ENCODE data around the gene MRPS22.
"Not testable (repeated sequence)": the region's sequence is repeated elsewhere in the genome, so short reads cannot be mapped to it uniquely, and the experiment has no call there.

The MRPS22 gene

GRCh38 chr3:139312959-139313358 lies 30.9 kb upstream of the MRPS22 start:
- DNase-seq: no peak

- DNase-seq: no peak
Observed at GRCh38 chr3:139313921-139314320, 29.9 kb upstream of the MRPS22 start.

- DNase-seq: no peak
Observed at GRCh38 chr3:139317215-139317614, 26.6 kb upstream of the MRPS22 start.

GRCh38 chr3:139317660-139318430 lies 26.0 kb upstream of the MRPS22 start:
- DNase-seq: no peak

- no peak for DNase-seq
Observed at GRCh38 chr3:139318431-139318816, 25.4 kb upstream of the MRPS22 start.

GRCh38 chr3:139318826-139319225 lies 25.0 kb upstream of the MRPS22 start:
- no peak for DNase-seq

- no peak for DNase-seq
Observed at GRCh38 chr3:139319428-139320402, 24.1 kb upstream of the MRPS22 start.

GRCh38 chr3:139320551-139321309 lies 23.1 kb upstream of the MRPS22 start:
- no peak for DNase-seq

GRCh38 chr3:139322346-139322745 lies 21.5 kb upstream of the MRPS22 start:
- DNase-seq: no peak

GRCh38 chr3:139323146-139323545 lies 20.7 kb upstream of the MRPS22 start:
- no peak for DNase-seq

- DNase-seq: no peak
Observed at GRCh38 chr3:139324456-139324855, 19.4 kb upstream of the MRPS22 start.

GRCh38 chr3:139325551-139325950 lies 18.3 kb upstream of the MRPS22 start:
- no peak for DNase-seq

GRCh38 chr3:139326131-139326530 lies 17.7 kb upstream of the MRPS22 start:
- DNase-seq: no peak

- no peak for DNase-seq
Observed at GRCh38 chr3:139326707-139327106, 17.1 kb upstream of the MRPS22 start.

GRCh38 chr3:139327231-139327630 lies 16.6 kb upstream of the MRPS22 start:
- no peak for DNase-seq

- DNase-seq: no peak
Observed at GRCh38 chr3:139327861-139328260, 16.0 kb upstream of the MRPS22 start.

- no peak for DNase-seq
Observed at GRCh38 chr3:139328356-139328755, 15.5 kb upstream of the MRPS22 start.

GRCh38 chr3:139329364-139329850 lies 14.4 kb upstream of the MRPS22 start:
- DNase-seq: peak; percentile 76

- no peak for DNase-seq
Observed at GRCh38 chr3:139332092-139332491, 11.7 kb upstream of the MRPS22 start.

GRCh38 chr3:139334675-139335074 lies 9.1 kb upstream of the MRPS22 start:
- DNase-seq: not testable (repeated sequence)

GRCh38 chr3:139338405-139338804 lies 5.4 kb upstream of the MRPS22 start:
- no peak for DNase-seq

- no peak for DNase-seq
Observed at GRCh38 chr3:139339219-139339906, 4.5 kb upstream of the MRPS22 start.

Data from activated T-cell treated with anti-CD3 and anti-CD28 coated beads for 4 hours (primary cell).